Measurements from ENCODE around the gene MS4A1.
"Not testable (repeated sequence)": the region's sequence is repeated elsewhere in the genome, so short reads cannot be mapped to it uniquely, and the experiment has no call there.

Gene MS4A1

GRCh38 chr11:60504219-60504905, 48.7 kb downstream of the MS4A1 start:
- no peak for DNase-seq (ENCODE audit: low read depth)

GRCh38 chr11:60509609-60510008, 54.0 kb downstream of the MS4A1 start:
- DNase-seq (ENCODE audit: low read depth), result not testable (repeated sequence)

DNA sequence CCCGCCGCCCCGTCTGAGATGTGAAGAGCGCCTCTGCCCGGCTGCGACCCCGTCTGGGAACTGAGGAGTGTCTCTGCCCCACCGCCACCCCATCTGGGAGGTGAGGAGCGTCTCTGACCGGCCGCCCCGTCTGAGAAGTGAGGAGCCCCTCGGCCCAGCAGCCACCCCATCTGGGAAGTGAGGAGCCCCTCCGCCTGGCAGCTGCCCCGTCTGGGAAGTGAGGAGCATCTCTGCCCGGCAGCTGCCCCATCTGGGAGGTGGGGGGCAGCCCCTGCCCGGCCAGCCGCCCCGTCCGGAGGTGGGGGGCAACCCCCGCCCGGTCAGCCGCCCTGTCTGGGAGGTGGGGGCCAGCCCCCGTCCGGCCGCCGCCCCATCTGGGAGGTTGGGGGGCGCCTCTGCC, 54.6 kb downstream of the MS4A1 start:
- DNase-seq (ENCODE audit: low read depth), result not testable (repeated sequence)

DNA sequence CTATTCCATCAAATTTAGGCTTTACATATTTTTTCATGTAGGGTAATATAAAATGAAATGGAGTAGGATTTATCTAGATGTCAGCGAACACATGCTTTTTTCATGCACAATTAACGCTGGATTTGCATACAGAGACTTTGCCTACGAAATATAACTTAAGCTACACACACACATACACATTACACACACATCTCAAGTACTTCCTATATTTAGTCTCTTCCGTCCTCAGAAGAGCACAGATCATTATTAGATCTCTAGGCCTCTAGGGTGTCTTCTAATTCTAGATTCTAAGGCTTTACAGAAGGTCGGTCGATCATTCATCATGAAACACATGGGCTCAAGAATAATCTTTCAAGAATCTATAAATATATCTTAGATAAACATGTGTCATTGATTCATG, 55.7 kb downstream of the MS4A1 start:
- no peak for DNase-seq (ENCODE audit: low read depth)

GRCh38 chr11:60512651-60513225, 57.1 kb downstream of the MS4A1 start:
- no peak for DNase-seq (ENCODE audit: low read depth)

DNA sequence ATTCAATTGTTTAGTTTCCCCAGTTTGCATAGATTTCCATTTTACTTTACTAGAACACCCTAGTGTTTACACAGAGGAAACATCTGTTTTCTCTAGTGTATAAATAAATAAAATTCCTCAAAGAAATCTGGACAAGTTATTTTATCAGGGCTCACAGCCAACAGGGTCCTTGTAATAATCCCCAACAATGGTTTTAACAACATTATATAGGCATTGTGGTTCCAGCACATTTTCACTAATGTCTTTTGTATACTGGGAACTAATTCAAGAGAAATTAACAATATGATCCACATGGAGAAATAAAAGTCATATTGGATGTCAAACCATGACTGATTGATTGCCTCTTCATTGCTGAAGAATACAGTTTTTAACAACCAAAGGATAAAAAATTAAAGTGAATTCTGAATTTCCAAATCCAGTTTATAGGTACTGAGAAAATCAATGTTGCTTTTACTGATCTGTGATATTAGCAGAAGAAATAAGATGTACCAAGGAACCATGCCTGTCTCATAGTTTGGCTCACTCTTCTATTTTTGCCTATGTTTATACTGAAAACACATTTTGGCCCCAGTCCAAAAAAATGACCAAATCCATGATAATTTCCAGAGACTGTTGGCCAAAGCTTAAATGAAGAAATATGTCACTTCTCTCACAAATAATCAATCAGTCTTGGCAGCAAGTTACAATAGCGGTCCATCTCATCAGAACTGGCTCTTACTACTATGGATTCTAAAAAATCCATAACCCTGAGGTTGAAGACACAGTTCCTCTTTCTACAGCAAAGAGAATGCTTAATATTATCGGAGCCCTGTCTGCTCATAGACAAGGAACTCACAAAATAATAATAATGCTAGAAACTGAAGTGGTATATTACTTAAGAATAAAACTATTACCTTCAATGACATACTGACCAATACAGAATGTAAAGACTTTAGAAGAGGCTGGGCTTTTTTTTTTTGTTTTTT, 58.1 kb downstream of the MS4A1 start:
- no peak for DNase-seq (ENCODE audit: low read depth)

DNA sequence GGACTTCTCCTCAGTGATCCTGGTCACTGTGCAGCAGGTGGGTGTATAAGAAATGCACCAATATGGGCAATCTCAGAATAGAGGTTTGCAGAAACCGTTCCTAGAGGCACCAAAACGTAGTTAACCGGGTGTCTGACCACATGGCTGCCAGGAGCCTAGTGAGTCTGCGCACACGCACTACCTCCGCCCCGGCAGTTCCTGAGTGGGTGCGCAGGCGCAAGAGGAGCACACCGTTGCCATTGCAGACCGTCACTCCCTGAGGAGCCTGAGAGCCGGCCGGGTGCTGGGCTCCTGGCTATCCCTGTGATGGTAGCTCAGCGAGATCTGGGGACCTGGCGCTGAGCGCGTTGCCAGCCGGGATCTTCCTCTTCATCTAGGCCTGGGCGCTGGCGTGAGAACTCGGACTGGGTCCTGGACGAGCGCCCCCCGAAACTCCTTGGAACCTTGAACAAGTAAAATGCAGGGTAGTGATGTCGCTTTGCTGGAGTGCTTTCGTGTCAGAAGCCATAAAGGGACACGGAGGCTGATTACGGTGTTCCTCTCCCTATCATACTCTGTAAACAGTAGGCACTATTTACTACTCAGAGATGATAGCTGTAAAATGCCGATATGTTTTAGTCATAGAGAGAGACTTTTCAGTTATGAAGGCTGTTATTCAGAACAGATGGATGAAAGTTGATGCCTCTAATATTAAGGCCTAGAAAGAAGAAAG, 59.7 kb downstream of the MS4A1 start, which contains the start of gene MS4A13:
TSS of gene MS4A13 (plus strand) at position 249 of the 712 bp plus-strand sequence. CDS start 2,692 bp downstream, outside the sequence.
- no peak for DNase-seq (ENCODE audit: low read depth)
